H1 (cell line): ENCODE data around the gene CHTF8. TPM values are rescaled to one million over a fixed set of nuclear protein-coding genes. Genes with fewer than 3 reads are reported as not detected.
"Not testable (repeated sequence)": the region's sequence is repeated elsewhere in the genome, so short reads cannot be mapped to it uniquely, and the experiment has no call there.

Source experiments
- CTCF ChIA-PET: fragments of 300-600 bp; sonication (Branson Sonifier 250); formaldehyde crosslinking; loops from one replicate; lab custom pipeline; 2021; ENCODE audit not compliant: partially characterized antibody; lab: Charles Lee
- POLR2A ChIA-PET: fragments of 300-600 bp; sonication (Branson Sonifier 250); formaldehyde crosslinking; loops from one replicate; lab custom pipeline; 2021; ENCODE audit warnings: inconsistent platforms; ENCODE audit not compliant: partially characterized antibody; lab: Charles Lee
- DNase-seq, 2 experiments: peaks; one replicate each; pipeline versions ENCODE4 v3.0.0 to v3.0.0-alpha.2; 2010 to 2022; ENCODE audit warnings: low spot score in 2 of 2, low read depth in 1 of 2, mixed read lengths in 1 of 2
- FAIRE-seq: peaks from 2 replicates; lab custom pipeline; 2011; peaks lifted over from hg19 to GRCh38; lab: Jason Lieb, UNC
- H2AFZ ChIP-seq: 2 replicates; pipeline ENCODE4 v1.8.1; 2012; ENCODE audit warnings: low read length, inconsistent platforms
- H2AK5ac ChIP-seq: 2 replicates; pipeline ENCODE4 v1.6.1; 2013; ENCODE audit warnings: low read depth, low read length
- H2BK120ac ChIP-seq: replicated peaks from 2 replicates; pipeline ENCODE3; 2013; ENCODE audit warnings: low read depth, low read length, inconsistent platforms
- H2BK12ac ChIP-seq: 2 replicates; pipeline ENCODE4 v1.6.1; 2013; ENCODE audit warnings: low read depth, low read length
- H2BK15ac ChIP-seq: 2 replicates; pipeline ENCODE4 v1.6.1; 2013; ENCODE audit warnings: low read length
- H2BK20ac ChIP-seq: 2 replicates; pipeline ENCODE4 v1.6.1; 2013; ENCODE audit warnings: low read length
- H2BK5ac ChIP-seq: 2 replicates; pipeline ENCODE4 v1.6.1; 2013; ENCODE audit warnings: low read depth, low read length
- H3K14ac ChIP-seq: 2 replicates; pipeline ENCODE4 v1.6.1; 2013; ENCODE audit warnings: inconsistent platforms; ENCODE audit not compliant: insufficient read length
- H3K18ac ChIP-seq: 2 replicates; pipeline ENCODE4 v1.6.1; 2013; ENCODE audit warnings: low read length; ENCODE audit errors: extremely low read depth
- H3K23ac ChIP-seq: 2 replicates; pipeline ENCODE4 v1.6.1; 2013; ENCODE audit warnings: inconsistent platforms; ENCODE audit not compliant: insufficient read length
- H3K23me2 ChIP-seq: 2 replicates; pipeline ENCODE4 v1.6.1; 2013; ENCODE audit warnings: low read depth, low read length
- H3K27ac ChIP-seq: 2 replicates; pipeline ENCODE4 v1.6.1; 2011; ENCODE audit warnings: low read depth, low read length, inconsistent platforms
- H3K27me3 ChIP-seq, 4 experiments: replicated peaks in 1 of 4; 1 replicate in 1 of 4; 2 replicates in 3 of 4; pipeline versions ENCODE4 v1.6.1 to v1.8.1; 2011 to 2013; ENCODE audit warnings: low read length in 3 of 4, mild to moderate bottlenecking in 3 of 4, inconsistent platforms in 2 of 4, mixed read lengths in 2 of 4, moderate library complexity in 1 of 4; ENCODE audit not compliant: control insufficient read depth in 3 of 4, insufficient read depth in 3 of 4; ENCODE audit errors: extremely low read depth in 1 of 4
- H3K36me3 ChIP-seq, 4 experiments: 2 replicates each; pipeline versions ENCODE4 v1.6.1 to v1.8.1; 2011 to 2013; ENCODE audit warnings: mild to moderate bottlenecking in 4 of 4, low read length in 3 of 4, moderate library complexity in 2 of 4, control low read depth in 1 of 4, inconsistent platforms in 1 of 4; ENCODE audit not compliant: insufficient read depth in 4 of 4, control insufficient read depth in 2 of 4
- H3K4ac ChIP-seq: replicated peaks from 2 replicates; pipeline ENCODE3; 2013; ENCODE audit warnings: low read length, low read depth, mixed read lengths, inconsistent platforms; ENCODE audit not compliant: insufficient read length
- H3K4me1 ChIP-seq, 4 experiments: replicated peaks in 1 of 4; 1 replicate in 1 of 4; 2 replicates in 3 of 4; pipeline versions ENCODE4 v1.6.1 to v1.8.1; 2011 to 2013; ENCODE audit warnings: low read length in 3 of 4, inconsistent platforms in 2 of 4, mixed read lengths in 1 of 4; ENCODE audit not compliant: insufficient read depth in 4 of 4, control insufficient read depth in 3 of 4
- H3K4me2 ChIP-seq, 2 experiments: 2 replicates each; pipeline versions ENCODE4 v1.6.1 to v1.8.1; 2011 to 2013; ENCODE audit warnings: low read depth in 2 of 2, low read length in 2 of 2, control low read depth in 1 of 2, inconsistent platforms in 1 of 2, mild to moderate bottlenecking in 1 of 2; ENCODE audit not compliant: insufficient read depth in 1 of 2
- H3K4me3 ChIP-seq, 4 experiments: fragments of 200-600, 300-600 bp in 1 of 4; sonication (generic), shearing (Covaris generic), sonication (Bioruptor Twin) in 1 of 4; 2 replicates each; pipeline versions ENCODE4 v1.5.1 to v1.8.1; 2011 to 2016; ENCODE audit warnings: low read length in 4 of 4, low read depth in 3 of 4, control low read depth in 2 of 4, inconsistent platforms in 2 of 4, mild to moderate bottlenecking in 2 of 4, mixed read lengths in 1 of 4, moderate library complexity in 1 of 4; ENCODE audit not compliant: insufficient read depth in 2 of 4; ENCODE audit errors: extremely low read depth in 1 of 4
- H3K56ac ChIP-seq: replicated peaks from 2 replicates; pipeline ENCODE3; 2013; ENCODE audit warnings: low read depth, mild to moderate bottlenecking, mixed read lengths, low read length, inconsistent platforms; ENCODE audit not compliant: insufficient read length
- H3K79me1 ChIP-seq: 2 replicates; pipeline ENCODE4 v1.6.1; 2013; ENCODE audit warnings: low read depth, low read length, control low read depth
- H3K79me2 ChIP-seq, 2 experiments: 2 replicates each; pipeline versions ENCODE4 v1.6.1 to v1.8.1; 2012 to 2013; ENCODE audit warnings: low read length in 2 of 2, mild to moderate bottlenecking in 2 of 2, inconsistent platforms in 1 of 2; ENCODE audit not compliant: insufficient read depth in 2 of 2, control insufficient read depth in 1 of 2
- H3K9ac ChIP-seq, 4 experiments: replicated peaks in 1 of 4; 1 replicate in 1 of 4; 2 replicates in 3 of 4; pipeline versions ENCODE4 v1.6.1 to v1.8.1; 2011 to 2013; ENCODE audit warnings: low read depth in 3 of 4, low read length in 3 of 4, control low read depth in 2 of 4, mild to moderate bottlenecking in 2 of 4, moderate library complexity in 2 of 4, inconsistent platforms in 1 of 4; ENCODE audit errors: extremely low read depth in 1 of 4
- H3K9me3 ChIP-seq, 2 experiments: 2 replicates each; pipeline versions ENCODE4 v1.6.1 to v1.8.1; 2012 to 2013; ENCODE audit warnings: mild to moderate bottlenecking in 2 of 2, moderate library complexity in 2 of 2, control low read depth in 1 of 2, inconsistent platforms in 1 of 2, low read depth in 1 of 2, low read length in 1 of 2, mixed read lengths in 1 of 2; ENCODE audit not compliant: insufficient read depth in 2 of 2
- H4K20me1 ChIP-seq, 2 experiments: replicated peaks in 1 of 2; 2 replicates each; pipeline versions ENCODE3 to v1.8.1; 2011 to 2013; ENCODE audit warnings: inconsistent platforms in 2 of 2, low read length in 2 of 2, mild to moderate bottlenecking in 1 of 2; ENCODE audit not compliant: insufficient read depth in 2 of 2, control insufficient read depth in 1 of 2
- H4K5ac ChIP-seq: 2 replicates; pipeline ENCODE4 v1.6.1; 2013; ENCODE audit warnings: low read length, low read depth, mixed read lengths, inconsistent platforms; ENCODE audit not compliant: insufficient read length
- H4K8ac ChIP-seq: 2 replicates; pipeline ENCODE4 v1.8.0; 2013; ENCODE audit warnings: mild to moderate bottlenecking, moderate library complexity, low read length, inconsistent platforms; ENCODE audit not compliant: insufficient read depth; ENCODE audit errors: extremely low read depth
- H4K91ac ChIP-seq: replicated peaks from 2 replicates; pipeline ENCODE3; 2013; ENCODE audit warnings: low read length, mixed read lengths, inconsistent platforms; ENCODE audit not compliant: insufficient read length
- ASH2L ChIP-seq: fragments of 200-600, 300-600 bp; sonication (generic); IDR thresholded peaks from one replicate; pipeline ENCODE4 v1.7.1; 2017; ENCODE audit warnings: low read length
- BRCA1 ChIP-seq: IDR thresholded peaks from 2 replicates; pipeline ENCODE4 v1.6.1; 2012; ENCODE audit warnings: low read depth, low read length, improper control_type of control experiment
- HDAC6 ChIP-seq: IDR thresholded peaks from one replicate; pipeline ENCODE4 v1.7.1; 2012; ENCODE audit warnings: low read depth, mild to moderate bottlenecking, inconsistent platforms, low read length, moderate library complexity
- WGBS, 2 experiments: shearing (Covaris generic) in 1 of 2; methylation state at CpG; one replicate each; pipeline versions ENCODE4 v1.1.6 to v1.1.7; 2013 to 2015; ENCODE audit warnings: low lambda C conversion rate in 2 of 2, mixed read lengths in 2 of 2, inconsistent platforms in 1 of 2, low coverage in 1 of 2, missing lambda C conversion rate in 1 of 2; ENCODE audit not compliant: insufficient replicate concordance in 2 of 2, insufficient coverage in 1 of 2, insufficient read length in 1 of 2; ENCODE audit errors: extremely low coverage in 1 of 2, missing lambda C conversion rate in 1 of 2; 5-methylcytosine and 5-hydroxymethylcytosine counted together
- polyA plus RNA-seq, 7 experiments: library from polyadenylated mRNA; depleted of rRNA in 3 of 7; stranded (reverse) in 5 of 7; unstranded in 2 of 7; fragments of >200 nt in 5 of 7; fragments of 200-250 nt in 2 of 7; gene quantifications; 1 replicate in 5 of 7; 2 replicates in 1 of 7; 4 replicates in 1 of 7; pipeline versions ENCODE4 v1.2.1 to v1.2.3, GENCODE V29; 2011 to 2013; ENCODE audit warnings: missing spikeins in 2 of 7, mixed read lengths in 2 of 7
- total RNA-seq: library from RNA; stranded (reverse); fragmentation: NEBNext Ultra II Directional; extraction: Animal tissue kit (Norgen Biotek cat#: 25700); gene quantifications from 2 replicates; pipeline ENCODE4 v1.2.1, GENCODE V29; 2021
- TF ChIP-seq, protein P1 (sequence below), 3 experiments: IDR thresholded peaks; 1 replicate in 2 of 3; 2 replicates in 1 of 3; pipeline versions ENCODE4 v1.5.1 to v1.6.1; 2011; ENCODE audit warnings: low read length in 3 of 3, mild to moderate bottlenecking in 3 of 3, inconsistent platforms in 2 of 3, low read depth in 1 of 3, moderate library complexity in 1 of 3; ENCODE audit not compliant: insufficient read depth in 1 of 3; ENCODE audit errors: control extremely low read depth in 1 of 3

The CHTF8 gene
- total and polyA plus RNA-seq, 2 of the 8 experiments (the other 6 are each of a cell fraction or from before 2014, with no cell fraction given): 114 to 138 TPM

DNA sequence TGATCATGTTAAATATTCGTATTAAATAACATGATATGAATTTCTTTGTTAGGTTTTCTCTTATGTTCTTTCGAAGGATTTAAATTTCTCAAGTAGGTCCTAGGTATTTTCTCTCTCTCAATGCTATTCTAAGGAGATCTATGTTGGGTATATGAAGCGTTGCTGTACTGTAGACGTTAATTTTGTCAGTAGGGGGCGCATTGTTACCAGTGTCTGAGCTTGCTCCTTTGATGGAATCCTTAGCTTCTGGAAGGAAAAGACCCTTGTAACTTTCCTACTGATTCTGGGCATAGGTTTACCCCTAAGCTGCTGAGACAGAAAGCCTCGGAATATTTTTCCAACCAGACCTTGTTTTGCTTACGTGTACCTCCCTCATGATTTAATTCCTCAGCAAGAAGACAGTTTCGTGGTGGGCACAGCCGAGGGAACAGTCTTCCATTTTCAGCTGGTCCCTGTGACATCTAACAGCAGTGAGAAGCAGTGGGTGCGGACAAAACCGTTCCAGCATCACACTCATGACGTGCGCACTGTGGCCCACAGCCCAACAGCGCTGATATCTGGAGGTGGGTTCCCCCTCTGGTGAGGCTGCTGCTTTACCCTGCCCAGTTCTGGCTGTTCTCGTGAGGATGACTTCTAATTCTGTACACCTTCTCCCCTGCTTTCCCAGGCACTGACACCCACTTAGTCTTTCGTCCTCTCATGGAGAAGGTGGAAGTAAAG, 17.9 kb upstream of the CHTF8 start (continued):
- TF ChIP-seq, protein P1, sequence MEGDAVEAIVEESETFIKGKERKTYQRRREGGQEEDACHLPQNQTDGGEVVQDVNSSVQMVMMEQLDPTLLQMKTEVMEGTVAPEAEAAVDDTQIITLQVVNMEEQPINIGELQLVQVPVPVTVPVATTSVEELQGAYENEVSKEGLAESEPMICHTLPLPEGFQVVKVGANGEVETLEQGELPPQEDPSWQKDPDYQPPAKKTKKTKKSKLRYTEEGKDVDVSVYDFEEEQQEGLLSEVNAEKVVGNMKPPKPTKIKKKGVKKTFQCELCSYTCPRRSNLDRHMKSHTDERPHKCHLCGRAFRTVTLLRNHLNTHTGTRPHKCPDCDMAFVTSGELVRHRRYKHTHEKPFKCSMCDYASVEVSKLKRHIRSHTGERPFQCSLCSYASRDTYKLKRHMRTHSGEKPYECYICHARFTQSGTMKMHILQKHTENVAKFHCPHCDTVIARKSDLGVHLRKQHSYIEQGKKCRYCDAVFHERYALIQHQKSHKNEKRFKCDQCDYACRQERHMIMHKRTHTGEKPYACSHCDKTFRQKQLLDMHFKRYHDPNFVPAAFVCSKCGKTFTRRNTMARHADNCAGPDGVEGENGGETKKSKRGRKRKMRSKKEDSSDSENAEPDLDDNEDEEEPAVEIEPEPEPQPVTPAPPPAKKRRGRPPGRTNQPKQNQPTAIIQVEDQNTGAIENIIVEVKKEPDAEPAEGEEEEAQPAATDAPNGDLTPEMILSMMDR (IDR thresholded peaks at IDR 0.05; ENCODE audit: control extremely low read depth in 1 of 3, insufficient read depth in 1 of 3, low read depth in 1 of 3, low read length in 3 of 3): peak in 2 of 3 experiments; percentile 66 to 75; a peak in 3 of 4 replicates
- TF ChIP-seq HDAC6: no peak
- no peak for TF ChIP-seq ASH2L
- TF ChIP-seq BRCA1: no peak

DNA sequence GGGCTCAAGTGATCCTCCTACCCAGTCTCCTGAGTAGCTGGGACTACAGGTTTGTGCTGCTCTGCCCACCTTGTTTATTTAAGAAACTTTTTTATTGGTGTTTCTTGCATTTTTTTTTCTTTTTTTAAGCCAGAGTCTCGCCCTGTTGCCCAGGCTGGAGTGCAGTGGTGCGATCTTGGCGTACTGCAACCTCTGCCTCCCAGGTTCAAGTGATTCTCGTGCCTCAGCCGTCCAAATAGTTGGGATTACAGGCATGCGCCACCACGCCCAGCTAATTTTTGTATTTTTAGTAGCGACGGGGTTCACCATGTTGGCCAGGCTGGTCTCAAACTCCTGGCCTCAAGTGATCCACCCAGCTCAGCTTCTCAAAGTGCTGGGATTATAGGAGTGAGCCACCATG, 17.2 kb upstream of the CHTF8 start:
- not testable (repeated sequence) for H3K4ac ChIP-seq, H3K23ac ChIP-seq, H2BK20ac ChIP-seq, DNase-seq, H3K9ac ChIP-seq, H3K79me2 ChIP-seq, H4K91ac ChIP-seq, H3K4me1 ChIP-seq, H3K14ac ChIP-seq, H3K18ac ChIP-seq, H3K23me2 ChIP-seq, H3K79me1 ChIP-seq, FAIRE-seq, H2BK5ac ChIP-seq, H3K27ac ChIP-seq, H3K9me3 ChIP-seq, H4K8ac ChIP-seq, H2BK15ac ChIP-seq, H2AFZ ChIP-seq, H3K56ac ChIP-seq, H3K4me2 ChIP-seq, H3K27me3 ChIP-seq, H3K4me3 ChIP-seq, H4K5ac ChIP-seq, H4K20me1 ChIP-seq, H2BK120ac ChIP-seq, H2AK5ac ChIP-seq, H2BK12ac ChIP-seq
- peaks cover 26 to 58% (median 44%) of the 10 kb centered on the region in 4 experiments for H3K36me3 ChIP-seq
- 97% methylated on average over 9 of the region's 9 CpGs; no CpG with 5 or more reads in 1 of the 2 experiments for WGBS, 2 experiments
- ChIA-PET CTCF (interaction anchor here (0.6 to 5.4 kb wide), 30 partner anchors 9 to 785 kb away, joined by 3 to 65 read pairs (median 3); partner anchors contain the start of gene PDF), POLR2A (interaction anchor here (1.0 to 1.3 kb wide), 2 partner anchors 10 to 177 kb away, joined by 3 read pairs; no protein-coding TSS in a partner anchor)
